Common myeloid progenitor, CD34-positive (primary cell): ENCODE measurements around the gene CCDC70.

ENCODE experiments used
- CTCF ChIA-PET: fragments of 350-600 bp; sonication (Branson Sonifier 250); formaldehyde crosslinking; loops from one replicate; lab custom pipeline; 2021; ENCODE audit warnings: antibody characterized with exemption; lab: Charles Lee
- POLR2A ChIA-PET: fragments of 350-600 bp; sonication (Branson Sonifier 250); formaldehyde crosslinking; loops from one replicate; lab custom pipeline; 2021; ENCODE audit warnings: antibody characterized with exemption; lab: Charles Lee
- DNase-seq, 3 donors: peaks; one replicate each; pipeline versions ENCODE4 v3.0.0 to v3.0.0-alpha.2; 2013
- H3K27ac ChIP-seq, 2 experiments: 1 replicate in 1 of 2; 2 replicates in 1 of 2; pipeline ENCODE4 v1.7.0; 2013; ENCODE audit warnings: inconsistent platforms in 2 of 2, low read length in 2 of 2, mild to moderate bottlenecking in 2 of 2, low read depth in 1 of 2, moderate library complexity in 1 of 2; ENCODE audit not compliant: severe bottlenecking in 2 of 2, insufficient read depth in 1 of 2, poor library complexity in 1 of 2
- H3K27me3 ChIP-seq, 5 experiments: replicated peaks in 2 of 5; 1 replicate in 3 of 5; 2 replicates in 2 of 5; pipeline versions ENCODE4 v1.6.1 to v1.7.0; 2013; ENCODE audit warnings: low read length in 4 of 5, mild to moderate bottlenecking in 2 of 5, moderate library complexity in 2 of 5, inconsistent platforms in 1 of 5; ENCODE audit not compliant: insufficient read depth in 5 of 5, control insufficient read depth in 4 of 5
- H3K36me3 ChIP-seq, 4 experiments: 1 replicate in 2 of 4; 2 replicates in 2 of 4; pipeline versions ENCODE4 v1.6.1 to v1.7.0; 2013; ENCODE audit warnings: low read length in 3 of 4, control low read depth in 1 of 4, mild to moderate bottlenecking in 1 of 4; ENCODE audit not compliant: control insufficient read depth in 4 of 4, insufficient read depth in 4 of 4
- H3K4me1 ChIP-seq, 4 experiments: 1 replicate in 3 of 4; 2 replicates in 1 of 4; pipeline versions ENCODE4 v1.6.1 to v1.7.1; 2013; ENCODE audit warnings: low read length in 3 of 4, mild to moderate bottlenecking in 3 of 4, control low read depth in 1 of 4, inconsistent platforms in 1 of 4, moderate library complexity in 1 of 4; ENCODE audit not compliant: control insufficient read depth in 4 of 4, insufficient read depth in 4 of 4; ENCODE audit errors: control extremely low read depth in 1 of 4
- H3K4me3 ChIP-seq, 7 experiments: 1 replicate in 4 of 7; 2 replicates in 3 of 7; pipeline versions ENCODE4 v1.5.1 to v1.7.0; 2013; ENCODE audit warnings: mild to moderate bottlenecking in 7 of 7, low read length in 6 of 7, moderate library complexity in 6 of 7, inconsistent platforms in 2 of 7, low read depth in 2 of 7, control low read depth in 1 of 7; ENCODE audit not compliant: insufficient read depth in 4 of 7, control insufficient read depth in 1 of 7; ENCODE audit errors: extremely low read depth in 1 of 7
- H3K9me3 ChIP-seq, 5 experiments: 1 replicate in 4 of 5; 2 replicates in 1 of 5; pipeline versions ENCODE4 v1.6.1 to v1.7.1; 2013; ENCODE audit warnings: low read length in 4 of 5, mild to moderate bottlenecking in 2 of 5, inconsistent platforms in 1 of 5, low read depth in 1 of 5, moderate library complexity in 1 of 5; ENCODE audit not compliant: control insufficient read depth in 4 of 5, insufficient read depth in 2 of 5; ENCODE audit errors: control extremely low read depth in 1 of 5
- WGBS: methylation state at CpG from one replicate; pipeline ENCODE4 v1.1.5; 2013; ENCODE audit not compliant: insufficient coverage; 5-methylcytosine and 5-hydroxymethylcytosine counted together

The CCDC70 gene

GRCh38 chr13:51873117-51873798 is 11.5 kb downstream of the CCDC70 start:
- POLR2A ChIA-PET = no interaction called here
- 98% methylated on average over 5 of the region's 6 CpGs for WGBS

GRCh38 chr13:51873837-51874236 is 12.1 kb downstream of the CCDC70 start:
- ChIA-PET CTCF (interaction anchor here (1.2 kb wide), 1 partner anchor 16 kb away, joined by 5 read pairs; no protein-coding TSS in a partner anchor), POLR2A (no interaction called here)
- no peak overlapping the region for H3K4me3 ChIP-seq
- H3K27ac ChIP-seq = no peak overlapping the region
- WGBS = 75% methylated on average over 1 of the region's 1 CpG
- peaks cover 0 to 10% (median 0%) of the 10 kb centered on the region in 4 experiments for H3K4me1 ChIP-seq
- DNase-seq = no peak
- no peaks in the 10 kb centered on the region for H3K27me3 ChIP-seq
- no peaks in the 10 kb centered on the region for H3K9me3 ChIP-seq
- H3K36me3 ChIP-seq = no peaks in the 10 kb centered on the region

More at GRCh38 chr13:51873117-51873798, 11.5 kb downstream of the CCDC70 start:
- no peaks in the 10 kb centered on the region for H3K36me3 ChIP-seq
- H3K4me3 ChIP-seq = no peak overlapping the region
- CTCF ChIA-PET = interaction anchor here (1.2 kb wide), 1 partner anchor 17 kb away, joined by 5 read pairs; no protein-coding TSS in a partner anchor
- no peaks in the 10 kb centered on the region for H3K9me3 ChIP-seq
- no peaks in the 10 kb centered on the region for H3K27me3 ChIP-seq
- H3K4me1 ChIP-seq = peaks cover 0 to 10% (median 0%) of the 10 kb centered on the region in 4 experiments
- DNase-seq = no peak
- H3K27ac ChIP-seq = no peak overlapping the region

- ChIA-PET POLR2A (no interaction called here), CTCF (interaction anchor here (0.8 to 3.3 kb wide), 3 partner anchors 10 to 22 kb away, joined by 3 to 14 read pairs (median 5); no protein-coding TSS in a partner anchor)
- 96% methylated on average over 11 of the region's 11 CpGs for WGBS
- no peak overlapping the region for H3K27ac ChIP-seq
- H3K27me3 ChIP-seq = no peaks in the 10 kb centered on the region
- DNase-seq = no peak
- H3K36me3 ChIP-seq = no peaks in the 10 kb centered on the region
- no peaks in the 10 kb centered on the region for H3K9me3 ChIP-seq
- peaks cover 0 to 10% (median 0%) of the 10 kb centered on the region in 4 experiments for H3K4me1 ChIP-seq
- no peak overlapping the region for H3K4me3 ChIP-seq
Observed at GRCh38 chr13:51874651-51875050, 12.9 kb downstream of the CCDC70 start.

DNA sequence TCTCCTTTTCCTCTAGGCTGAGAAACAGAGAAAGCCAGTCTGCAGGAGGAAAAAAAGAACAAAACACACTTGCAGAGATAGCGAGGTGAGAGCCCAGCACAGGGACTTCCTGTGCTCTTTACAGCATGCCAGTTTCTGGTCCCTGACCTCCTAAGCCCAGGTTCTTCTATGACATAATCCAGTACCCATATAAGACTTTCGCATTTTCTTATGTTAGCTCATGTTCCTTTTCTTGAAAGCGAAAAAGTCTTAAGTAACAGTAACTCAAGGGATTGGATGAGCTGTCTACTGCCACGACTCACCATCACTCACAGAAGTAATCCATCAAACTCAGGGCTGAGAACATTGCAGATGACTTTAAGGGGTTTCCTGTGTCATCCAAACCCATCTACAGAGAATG is 17.4 kb downstream of the CCDC70 start:
- H3K4me1 ChIP-seq = no peaks in the 10 kb centered on the region
- ChIA-PET POLR2A (no interaction called here), CTCF (interaction anchor here (1.4 to 1.6 kb wide), 2 partner anchors 14 to 46 kb away, joined by 3 read pairs; no protein-coding TSS in a partner anchor)
- no peak overlapping the region for H3K4me3 ChIP-seq
- no peaks in the 10 kb centered on the region for H3K36me3 ChIP-seq
- WGBS = 93% methylated on average over 3 of the region's 4 CpGs
- H3K9me3 ChIP-seq = peaks cover 0 to 16% (median 7%) of the 10 kb centered on the region in 5 experiments
- no peak overlapping the region for H3K27ac ChIP-seq
- H3K27me3 ChIP-seq = no peaks in the 10 kb centered on the region
- DNase-seq = no peak

GRCh38 chr13:51881296-51881695 is 19.5 kb downstream of the CCDC70 start:
- DNase-seq = peak in 2 of 3 donors; percentile 30 to 48
- no peak overlapping the region for H3K27ac ChIP-seq
- no peak overlapping the region for H3K4me3 ChIP-seq
- H3K36me3 ChIP-seq = no peaks in the 10 kb centered on the region
- H3K9me3 ChIP-seq = peaks cover 0 to 16% (median 7%) of the 10 kb centered on the region in 5 experiments
- CTCF ChIA-PET = interaction anchor here (2.7 kb wide), 1 partner anchor 12 kb away, joined by 12 read pairs; no protein-coding TSS in a partner anchor
- no peaks in the 10 kb centered on the region for H3K4me1 ChIP-seq
- WGBS = 83% methylated on average over 1 of the region's 1 CpG
- no peaks in the 10 kb centered on the region for H3K27me3 ChIP-seq
- POLR2A ChIA-PET = no interaction called here

DNA sequence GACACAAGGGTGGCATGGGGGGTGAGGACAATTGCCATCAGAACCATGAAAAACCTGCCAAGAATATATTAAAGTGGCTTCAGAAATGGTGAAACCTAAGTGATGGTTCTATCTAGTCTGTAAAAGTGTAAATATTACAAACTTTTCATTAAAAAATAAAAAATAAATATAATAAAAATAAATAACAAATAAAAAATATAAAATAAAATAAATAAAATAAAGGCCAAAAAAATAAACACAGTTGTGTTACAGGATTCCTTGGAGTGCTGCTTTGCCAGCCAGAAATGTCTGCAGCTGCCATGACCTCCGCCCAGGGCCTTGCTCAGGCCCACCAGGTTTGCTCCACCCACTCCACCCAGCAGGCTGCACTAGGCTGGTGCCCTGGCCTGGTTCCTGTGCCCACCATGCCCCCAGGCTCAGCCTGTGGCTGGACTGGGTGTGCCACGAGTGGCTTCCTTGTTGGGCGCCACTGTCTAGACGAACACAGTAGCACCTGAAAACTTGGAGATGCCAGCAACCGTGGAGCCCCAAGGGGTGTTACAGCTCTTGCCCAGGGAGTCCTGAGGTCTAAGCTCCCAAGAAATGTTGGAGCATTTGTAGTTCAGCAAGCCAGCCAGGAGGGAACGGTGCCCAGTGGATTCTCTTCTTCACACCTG is 20.9 kb downstream of the CCDC70 start:
- peaks cover 0 to 16% (median 7%) of the 10 kb centered on the region in 5 experiments for H3K9me3 ChIP-seq
- 98% methylated on average over 6 of the region's 6 CpGs for WGBS
- no peak overlapping the region for H3K4me3 ChIP-seq
- H3K27ac ChIP-seq = no peak overlapping the region
- no peak for DNase-seq
- POLR2A ChIA-PET = no interaction called here
- H3K4me1 ChIP-seq = no peaks in the 10 kb centered on the region
- CTCF ChIA-PET = interaction anchor here (1.7 to 2.7 kb wide), 2 partner anchors 11 to 13 kb away, joined by 9 to 12 read pairs; no protein-coding TSS in a partner anchor
- H3K27me3 ChIP-seq = no peaks in the 10 kb centered on the region
- H3K36me3 ChIP-seq = no peaks in the 10 kb centered on the region

- Histone ChIP-seq H3K27ac (no peak overlapping the region), H3K4me1 (no peaks in the 10 kb centered on the region), H3K4me3 (no peak overlapping the region), H3K9me3 (peaks cover 0 to 16% (median 7%) of the 10 kb centered on the region in 5 experiments), H3K27me3 (no peaks in the 10 kb centered on the region), H3K36me3 (no peaks in the 10 kb centered on the region)
- 76% methylated on average over 5 of the region's 5 CpGs for WGBS
- ChIA-PET POLR2A (no interaction called here), CTCF (interaction anchor here (1.7 to 2.7 kb wide), 2 partner anchors 10 to 13 kb away, joined by 9 to 12 read pairs; no protein-coding TSS in a partner anchor)
- DNase-seq = no peak
Observed at GRCh38 chr13:51883226-51883600, 21.4 kb downstream of the CCDC70 start.
